Measurements from ENCODE around the gene PEX3.

- no peak for TF ChIP-seq CTCF (IDR thresholded peaks at IDR 0.05; ENCODE audit: low read length)
- TF ChIP-seq EZH2 (IDR thresholded peaks at IDR 0.05; ENCODE audit: borderline replicate concordance, low read length) = no peak
These were observed 77.7 kb downstream of the PEX3 start for GRCh38 chr6:143528164-143528811.

All from OCI-LY1 (cell line).